ENCODE data around the gene HCFC1R1.

HCFC1R1 gene

GRCh38 chr16:2976673-2977072 lies 47.1 kb downstream of the HCFC1R1 start:
- TF ChIP-seq REST (IDR thresholded peaks at IDR 0.05; ENCODE audit: insufficient read depth in 1 of 2, low read depth in 2 of 2, low read length in 2 of 2) (no peak), FOXP2 (optimal IDR thresholded peaks at IDR 0.05; ENCODE audit: borderline replicate concordance, extremely low read depth, extremely low read length, insufficient read depth) (no peak), POLR2AphosphoS5 (IDR thresholded peaks at IDR 0.05; ENCODE audit: low read depth, low read length) (no peak), TAF1 (IDR thresholded peaks at IDR 0.05; ENCODE audit: borderline replicate concordance, insufficient read depth, low read length) (no peak), SIN3A (IDR thresholded peaks at IDR 0.05; ENCODE audit: borderline replicate concordance, insufficient read depth, low read length) (no peak)

- TF ChIP-seq TAF1 (IDR thresholded peaks at IDR 0.05; ENCODE audit: borderline replicate concordance, insufficient read depth, low read length) (no peak), FOXP2 (optimal IDR thresholded peaks at IDR 0.05; ENCODE audit: borderline replicate concordance, extremely low read depth, extremely low read length, insufficient read depth) (no peak), SIN3A (IDR thresholded peaks at IDR 0.05; ENCODE audit: borderline replicate concordance, insufficient read depth, low read length) (no peak), REST (IDR thresholded peaks at IDR 0.05; ENCODE audit: insufficient read depth in 1 of 2, low read depth in 2 of 2, low read length in 2 of 2) (no peak), POLR2AphosphoS5 (IDR thresholded peaks at IDR 0.05; ENCODE audit: low read depth, low read length) (no peak)
Measured at GRCh38 chr16:2976201-2976600, 47.5 kb downstream of the HCFC1R1 start.

- TF ChIP-seq POLR2AphosphoS5 (IDR thresholded peaks at IDR 0.05; ENCODE audit: low read depth, low read length) (no peak), SIN3A (IDR thresholded peaks at IDR 0.05; ENCODE audit: borderline replicate concordance, insufficient read depth, low read length) (no peak), FOXP2 (optimal IDR thresholded peaks at IDR 0.05; ENCODE audit: borderline replicate concordance, extremely low read depth, extremely low read length, insufficient read depth) (no peak), TAF1 (IDR thresholded peaks at IDR 0.05; ENCODE audit: borderline replicate concordance, insufficient read depth, low read length) (no peak), REST (IDR thresholded peaks at IDR 0.05; ENCODE audit: insufficient read depth in 1 of 2, low read depth in 2 of 2, low read length in 2 of 2) (no peak)
Measured at GRCh38 chr16:2975161-2975795, 48.5 kb downstream of the HCFC1R1 start.

GRCh38 chr16:2974319-2975056 lies 49.3 kb downstream of the HCFC1R1 start:
- no peak for TF ChIP-seq REST (IDR thresholded peaks at IDR 0.05; ENCODE audit: insufficient read depth in 1 of 2, low read depth in 2 of 2, low read length in 2 of 2)
- TF ChIP-seq TAF1 (IDR thresholded peaks at IDR 0.05; ENCODE audit: borderline replicate concordance, insufficient read depth, low read length), result no peak
- TF ChIP-seq POLR2AphosphoS5 (IDR thresholded peaks at IDR 0.05; ENCODE audit: low read depth, low read length), result no peak; the same call in 1 of the 2 replicates
- TF ChIP-seq FOXP2 (optimal IDR thresholded peaks at IDR 0.05; ENCODE audit: borderline replicate concordance, extremely low read depth, extremely low read length, insufficient read depth), result no peak
- no peak for TF ChIP-seq SIN3A (IDR thresholded peaks at IDR 0.05; ENCODE audit: borderline replicate concordance, insufficient read depth, low read length)
